Epithelial cell of proximal tubule (primary cell): ENCODE results near the gene PRSS23. TPM values are rescaled to one million over a fixed set of nuclear protein-coding genes. Genes with fewer than 3 reads are reported as not detected.

ENCODE experiments used
- DNase-seq: peaks from one replicate; pipeline ENCODE4 v3.0.0-alpha.2; 2011; ENCODE audit warnings: low read depth
- H3K4me3 ChIP-seq: 2 replicates; pipeline ENCODE4 v1.5.1; 2011; ENCODE audit warnings: low read depth, mild to moderate bottlenecking, low read length
- total RNA-seq: library from RNA; depleted of rRNA; stranded (reverse); fragments of >200 nt; gene quantifications from 2 replicates; pipeline ENCODE4 v1.2.3, GENCODE V29; 2015
- TF ChIP-seq, protein P1 (sequence below): conservative IDR thresholded peaks from 2 replicates; pipeline ENCODE4 v1.5.1; 2012; ENCODE audit warnings: low read depth, mild to moderate bottlenecking, low read length

Gene PRSS23
- total RNA-seq, 1 donor from 2014 or later: 64.2 TPM

DNA sequence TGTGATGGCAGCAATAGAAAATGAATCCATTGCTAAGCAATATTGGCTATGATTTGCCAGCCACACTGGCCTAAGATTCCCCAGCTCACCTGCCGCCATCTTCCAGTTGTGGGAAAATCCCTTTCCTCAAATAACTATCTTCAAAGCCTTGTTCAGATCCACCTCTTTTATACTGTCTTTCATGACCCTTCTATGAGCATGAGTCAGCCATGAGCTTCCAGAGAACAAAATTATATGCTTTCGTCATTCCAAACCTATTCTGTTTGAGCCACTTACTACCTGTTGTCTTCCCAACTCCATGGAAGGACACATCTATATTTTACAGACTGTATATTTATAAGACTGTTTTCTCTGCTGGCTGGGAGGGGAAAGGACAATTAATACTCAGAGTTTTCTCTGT, 25.0 kb upstream of the PRSS23 start:
- no peak for DNase-seq
- TF ChIP-seq, protein P1, sequence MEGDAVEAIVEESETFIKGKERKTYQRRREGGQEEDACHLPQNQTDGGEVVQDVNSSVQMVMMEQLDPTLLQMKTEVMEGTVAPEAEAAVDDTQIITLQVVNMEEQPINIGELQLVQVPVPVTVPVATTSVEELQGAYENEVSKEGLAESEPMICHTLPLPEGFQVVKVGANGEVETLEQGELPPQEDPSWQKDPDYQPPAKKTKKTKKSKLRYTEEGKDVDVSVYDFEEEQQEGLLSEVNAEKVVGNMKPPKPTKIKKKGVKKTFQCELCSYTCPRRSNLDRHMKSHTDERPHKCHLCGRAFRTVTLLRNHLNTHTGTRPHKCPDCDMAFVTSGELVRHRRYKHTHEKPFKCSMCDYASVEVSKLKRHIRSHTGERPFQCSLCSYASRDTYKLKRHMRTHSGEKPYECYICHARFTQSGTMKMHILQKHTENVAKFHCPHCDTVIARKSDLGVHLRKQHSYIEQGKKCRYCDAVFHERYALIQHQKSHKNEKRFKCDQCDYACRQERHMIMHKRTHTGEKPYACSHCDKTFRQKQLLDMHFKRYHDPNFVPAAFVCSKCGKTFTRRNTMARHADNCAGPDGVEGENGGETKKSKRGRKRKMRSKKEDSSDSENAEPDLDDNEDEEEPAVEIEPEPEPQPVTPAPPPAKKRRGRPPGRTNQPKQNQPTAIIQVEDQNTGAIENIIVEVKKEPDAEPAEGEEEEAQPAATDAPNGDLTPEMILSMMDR: no peak
- H3K4me3 ChIP-seq: no peak overlapping the region

DNA sequence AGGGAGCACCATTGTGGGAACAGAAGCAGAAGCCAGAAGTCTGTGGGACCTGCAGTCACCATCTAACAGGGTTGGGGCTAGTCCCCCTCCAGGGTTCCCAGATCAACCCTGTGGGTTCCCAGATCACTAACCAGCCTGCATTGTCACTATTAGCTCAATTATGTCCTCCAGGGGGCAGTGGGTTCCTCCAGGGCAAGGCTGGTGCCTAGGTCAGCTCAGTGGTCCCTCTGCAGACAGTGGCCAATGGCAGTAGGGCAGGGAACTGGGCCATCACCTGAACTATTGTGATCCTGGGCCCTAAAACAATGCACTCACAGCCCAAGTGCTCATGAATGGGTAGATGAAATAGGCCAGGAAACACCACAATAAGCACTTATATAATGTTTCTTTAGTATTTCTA, 18.8 kb upstream of the PRSS23 start:
- no peak overlapping the region for H3K4me3 ChIP-seq
- DNase-seq: no peak
- TF ChIP-seq, protein P1: no peak

DNA sequence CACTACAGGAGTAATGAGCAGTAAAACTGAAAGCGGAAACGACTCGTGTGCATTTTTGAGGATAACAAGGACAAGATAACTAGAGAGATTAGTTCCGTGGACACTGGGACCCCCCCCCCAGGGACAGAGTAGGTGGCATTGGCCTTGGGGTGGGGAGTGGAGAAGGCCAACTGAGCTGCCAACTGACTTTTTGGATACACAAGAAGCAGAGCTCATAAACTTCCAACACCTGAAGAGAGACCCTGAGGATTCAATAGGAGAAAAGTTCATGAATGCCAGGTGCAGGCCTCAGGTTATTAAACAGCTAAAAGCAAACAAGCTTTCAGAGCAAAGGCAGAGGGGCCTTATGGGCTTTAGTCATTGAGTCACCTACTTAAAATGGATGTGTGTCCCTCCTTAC, 17.6 kb upstream of the PRSS23 start:
- no peak for DNase-seq
- TF ChIP-seq, protein P1: no peak
- no peak overlapping the region for H3K4me3 ChIP-seq

DNA sequence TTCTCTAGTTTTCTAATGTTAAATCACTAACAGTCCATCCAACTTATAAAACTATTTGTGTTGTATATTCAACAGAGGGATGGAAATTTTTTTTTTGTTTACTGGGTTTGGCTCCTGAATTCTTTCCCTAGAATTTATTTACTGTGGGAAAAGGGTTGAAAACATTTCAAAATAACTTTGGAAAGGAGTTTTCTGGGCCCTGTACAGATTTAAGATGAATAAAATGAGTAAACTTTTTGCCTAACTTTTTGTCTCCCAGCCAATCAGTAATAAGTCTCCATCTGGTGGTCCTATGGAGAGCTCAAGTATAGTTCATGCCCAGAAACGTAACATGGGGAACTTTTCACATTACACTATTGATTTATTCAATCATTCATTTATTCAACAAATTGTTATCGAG, 16.7 kb upstream of the PRSS23 start:
- no peak for DNase-seq
- TF ChIP-seq, protein P1: no peak
- H3K4me3 ChIP-seq: no peak overlapping the region

DNA sequence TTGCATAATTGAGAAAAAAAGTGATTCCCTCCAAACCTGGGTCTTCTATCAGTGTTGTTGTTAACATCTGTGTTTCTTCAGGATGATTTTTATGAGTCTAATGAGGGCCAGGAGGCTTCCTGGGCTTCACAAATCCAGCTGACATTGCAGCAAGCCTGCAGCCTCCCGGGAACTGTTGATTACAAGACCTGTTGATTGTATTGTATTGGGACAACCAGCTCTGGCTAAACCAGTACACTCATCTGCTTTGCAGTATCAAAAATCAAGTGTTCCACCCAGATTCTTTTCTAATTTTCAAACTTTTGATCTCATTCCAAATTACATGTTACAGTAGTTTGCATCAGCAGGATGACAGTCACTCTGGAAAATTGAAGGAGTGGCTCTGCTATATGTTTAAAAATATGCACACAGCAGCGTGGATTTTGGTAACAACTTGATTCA, 16.1 kb upstream of the PRSS23 start:
- no peak overlapping the region for H3K4me3 ChIP-seq
- TF ChIP-seq, protein P1: no peak
- no peak for DNase-seq

DNA sequence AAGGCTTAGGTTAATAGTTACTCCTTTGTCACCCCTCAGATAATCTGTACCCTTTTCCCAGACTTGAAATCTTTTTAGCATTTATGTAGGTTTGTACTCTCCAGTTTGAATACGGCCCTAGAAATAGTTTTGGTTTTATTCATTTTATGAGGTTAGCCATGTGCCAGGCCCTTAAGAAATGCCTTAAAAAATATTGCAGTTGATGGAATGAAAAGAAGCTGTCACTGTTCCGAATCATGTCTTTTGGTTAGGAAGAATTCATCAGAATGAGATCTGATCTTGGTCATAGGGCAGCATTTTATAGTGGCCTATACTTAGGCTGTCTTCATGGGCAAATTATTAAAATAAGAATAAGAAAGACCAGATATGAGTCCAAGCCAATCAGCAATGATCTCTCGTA, 14.8 kb upstream of the PRSS23 start:
- H3K4me3 ChIP-seq: no peak overlapping the region
- TF ChIP-seq, protein P1: no peak
- DNase-seq: no peak

DNA sequence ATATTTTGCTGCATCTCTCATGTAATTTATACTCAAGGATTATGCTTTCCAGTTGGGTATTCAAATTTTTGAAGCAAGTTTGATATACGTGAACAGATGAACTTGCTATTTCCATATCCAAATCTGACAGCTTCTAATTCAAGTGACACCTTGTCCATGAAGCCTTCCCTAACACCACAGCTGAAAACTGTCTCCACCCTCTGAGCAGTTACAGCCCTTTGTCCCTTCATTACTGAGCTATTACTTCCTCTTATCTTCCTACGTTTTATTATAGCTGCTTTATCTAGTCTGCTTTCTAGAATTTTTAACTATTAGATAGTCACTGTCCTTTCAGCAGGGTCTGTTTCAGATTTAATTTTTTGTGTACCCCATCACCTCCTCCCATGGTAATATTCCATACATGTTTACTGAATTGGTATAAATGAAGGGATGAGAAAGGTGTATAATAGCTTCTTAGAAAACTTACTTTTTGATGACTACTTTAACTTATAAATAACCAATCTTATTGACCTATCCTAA, 13.3 kb upstream of the PRSS23 start:
- TF ChIP-seq, protein P1: no peak
- no peak for DNase-seq
- H3K4me3 ChIP-seq: no peak overlapping the region
